Activated CD8-positive, alpha-beta memory T cell treated with anti-CD3 and anti-CD28 coated beads for 1 hour (primary cell): ENCODE results near the gene VWA8.
"Not testable (repeated sequence)": the region's sequence is repeated elsewhere in the genome, so short reads cannot be mapped to it uniquely, and the experiment has no call there.

Experiments
- DNase-seq, 2 donors: peaks; one replicate each; pipeline ENCODE4 v3.0.0-alpha.2; 2020; ENCODE audit warnings: low read depth in 1 of 2; ENCODE audit errors: extremely low read depth in 1 of 2

The VWA8 gene

GRCh38 chr13:41928323-41928722, 32.6 kb downstream of the VWA8 start:
- no peak for DNase-seq

- DNase-seq, result no peak
Observed at GRCh38 chr13:41925014-41925413, 35.9 kb downstream of the VWA8 start.

DNA sequence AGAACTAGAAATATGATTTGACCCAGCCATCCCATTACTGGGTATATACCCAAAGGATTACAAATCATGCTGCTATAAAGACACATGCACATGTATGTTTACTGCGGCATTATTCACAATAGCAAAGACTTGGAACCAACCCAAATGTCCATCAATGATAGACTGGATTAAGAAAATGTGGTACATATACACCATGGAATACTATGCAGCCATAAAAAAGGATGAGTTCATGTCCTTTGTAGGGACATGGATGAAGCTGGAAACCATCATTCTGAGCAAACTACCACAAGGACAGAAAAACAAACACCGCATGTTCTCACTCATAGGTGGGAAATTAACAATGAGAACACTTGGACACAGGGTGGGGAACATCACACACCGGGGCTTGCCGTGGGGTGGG, 38.0 kb downstream of the VWA8 start:
- DNase-seq, result not testable (repeated sequence)

DNA sequence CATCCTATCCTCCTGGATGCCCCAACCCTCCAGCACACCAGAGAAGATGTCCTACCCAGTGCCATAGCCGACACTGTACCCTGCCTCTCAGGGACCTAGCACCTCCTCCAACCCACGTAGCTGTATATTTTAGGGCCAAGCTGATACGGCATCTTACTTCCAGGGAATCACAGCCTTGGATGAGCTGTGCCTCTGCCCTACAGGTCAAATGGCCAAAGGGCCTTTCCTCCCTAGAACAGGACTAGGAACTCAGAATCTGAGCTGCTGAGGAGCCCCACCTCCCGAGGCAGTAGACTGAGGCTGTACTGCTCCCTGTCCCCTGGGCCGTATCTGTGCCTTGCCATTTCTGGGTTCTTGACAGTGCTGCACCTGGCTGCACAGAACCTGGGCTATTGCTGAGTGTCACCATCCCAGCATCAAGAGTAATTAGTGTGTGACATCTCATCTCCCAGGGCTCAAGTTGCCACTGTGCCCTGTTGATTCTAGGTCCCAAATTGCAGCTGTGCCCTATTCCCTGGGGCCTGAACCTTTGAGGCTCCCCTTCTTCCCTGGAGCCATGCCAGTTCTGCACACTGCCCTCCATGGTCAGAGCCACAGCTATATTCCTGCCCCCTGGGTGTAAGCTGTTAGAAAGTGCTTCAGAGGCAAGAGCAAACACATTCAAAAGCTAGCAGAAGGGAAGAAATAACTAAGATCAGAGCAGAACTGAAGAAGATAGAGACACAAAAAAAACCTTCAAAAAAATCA, 41.0 kb downstream of the VWA8 start:
- no peak for DNase-seq

- DNase-seq, result no peak
Observed at GRCh38 chr13:41919031-41919740, 41.7 kb downstream of the VWA8 start.

- DNase-seq, result no peak
Observed at GRCh38 chr13:41917641-41918040, 43.3 kb downstream of the VWA8 start.

GRCh38 chr13:41916173-41916954, 44.5 kb downstream of the VWA8 start:
- DNase-seq, result no peak

- no peak for DNase-seq
Observed at GRCh38 chr13:41915081-41915480, 45.8 kb downstream of the VWA8 start.

GRCh38 chr13:41914552-41914951, 46.4 kb downstream of the VWA8 start:
- DNase-seq, result no peak

- no peak for DNase-seq
Observed at GRCh38 chr13:41909506-41909905, 51.4 kb downstream of the VWA8 start.

GRCh38 chr13:41905600-41906254, 55.2 kb downstream of the VWA8 start:
- no peak for DNase-seq

- DNase-seq, result no peak
Observed at GRCh38 chr13:41900918-41901317, 60.0 kb downstream of the VWA8 start.

- DNase-seq, result not testable (repeated sequence)
Observed at GRCh38 chr13:41898411-41898810, 62.5 kb downstream of the VWA8 start.

GRCh38 chr13:41897126-41897525, 63.8 kb downstream of the VWA8 start:
- DNase-seq, result no peak

- no peak for DNase-seq
Observed at GRCh38 chr13:41895478-41895877, 65.4 kb downstream of the VWA8 start.

DNA sequence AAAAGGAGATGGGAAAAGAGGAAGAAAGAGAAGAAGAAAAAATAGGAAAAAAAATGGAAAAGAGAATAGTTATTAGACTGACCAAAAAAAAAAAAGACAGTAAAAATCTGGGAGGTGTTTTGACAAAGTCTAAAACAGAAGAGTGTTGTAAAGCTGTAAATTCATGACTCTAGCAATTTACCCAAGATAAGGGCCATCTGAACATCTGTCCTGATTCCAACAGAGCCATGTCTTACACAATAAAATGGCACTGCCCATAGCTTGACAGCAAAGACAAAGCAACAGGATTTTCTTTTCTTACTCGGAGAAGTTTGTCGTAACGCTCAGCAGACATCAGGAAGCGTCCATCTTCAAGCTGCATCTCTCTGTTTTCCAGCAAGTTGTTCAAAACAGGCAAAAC, 69.8 kb downstream of the VWA8 start:
- DNase-seq, result no peak

DNA sequence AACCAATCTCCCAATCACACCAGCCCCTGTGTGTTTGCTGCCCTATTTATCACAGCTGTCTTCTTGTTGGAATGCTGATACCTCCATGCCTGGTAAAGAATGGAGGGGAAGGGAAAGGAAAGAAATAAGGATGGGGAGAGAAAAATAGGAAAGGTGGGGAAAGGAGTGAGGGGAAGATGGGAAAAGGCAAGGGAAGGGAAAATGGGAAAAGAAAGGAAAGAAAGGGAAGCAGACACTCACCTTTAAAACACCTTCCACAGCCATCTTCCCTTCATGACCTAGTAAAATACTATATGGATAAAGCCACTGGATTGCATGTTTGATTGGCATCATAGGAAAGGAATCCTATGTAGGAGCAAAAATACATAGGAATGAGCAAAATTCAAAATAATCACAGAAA, 77.8 kb downstream of the VWA8 start:
- no peak for DNase-seq

DNA sequence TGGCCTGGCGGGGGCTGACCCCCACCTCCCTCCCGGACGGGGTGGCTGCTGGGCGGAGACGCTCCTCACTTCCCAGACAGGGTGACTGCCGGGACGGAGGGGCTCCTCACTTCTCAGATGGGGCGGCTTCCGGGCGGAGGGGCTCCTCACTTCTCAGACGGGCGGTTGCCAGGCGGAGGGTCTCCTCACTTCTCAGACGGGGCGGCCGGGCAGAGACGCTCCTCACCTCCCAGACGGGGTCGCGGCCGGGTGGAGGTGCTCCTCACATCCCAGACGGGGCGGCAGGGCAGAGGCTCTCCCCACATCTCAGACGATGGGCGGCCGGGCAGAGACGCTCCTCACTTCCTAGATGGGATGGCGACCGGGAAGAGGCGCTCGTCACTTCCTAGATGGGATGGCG, 79.0 kb downstream of the VWA8 start:
- DNase-seq, result not testable (repeated sequence)

DNA sequence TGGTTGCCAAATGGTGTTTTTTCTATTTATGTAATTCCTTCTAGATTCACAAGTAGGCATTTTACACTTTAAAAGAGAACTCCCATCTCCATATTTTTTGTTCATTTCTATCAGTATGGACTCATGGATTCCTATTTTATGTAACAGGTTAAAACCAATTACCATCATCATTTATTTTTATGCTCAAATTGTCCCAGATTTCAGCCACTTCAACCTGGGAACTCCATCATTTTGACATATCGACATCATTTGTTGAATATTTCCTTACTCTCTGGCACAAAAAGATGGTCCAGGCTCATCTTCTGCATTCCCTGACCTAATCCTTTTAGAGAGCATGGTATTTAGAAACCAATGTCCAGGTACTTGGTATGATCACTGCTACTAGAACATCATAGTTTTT, 79.9 kb downstream of the VWA8 start:
- DNase-seq, result no peak

DNA sequence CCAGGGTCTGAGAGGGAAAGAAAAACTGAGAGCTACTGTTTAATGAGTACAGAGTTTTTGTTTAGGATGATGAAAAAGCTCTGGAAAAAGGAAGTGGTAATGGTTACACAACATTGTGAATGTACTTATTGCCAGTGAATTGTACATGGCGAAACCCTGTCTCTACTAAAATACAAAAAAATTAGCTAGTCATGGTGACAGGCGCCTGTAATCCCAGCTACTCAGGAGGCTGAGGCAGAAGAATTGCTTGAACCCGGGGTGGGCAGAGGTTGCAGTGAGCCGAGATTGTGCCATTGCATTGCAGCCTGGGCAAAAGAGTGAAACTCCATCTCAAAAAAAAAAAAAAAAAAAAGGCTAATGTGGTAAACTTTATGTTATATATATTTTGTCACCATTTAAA, 96.3 kb downstream of the VWA8 start:
- DNase-seq, result no peak

DNA sequence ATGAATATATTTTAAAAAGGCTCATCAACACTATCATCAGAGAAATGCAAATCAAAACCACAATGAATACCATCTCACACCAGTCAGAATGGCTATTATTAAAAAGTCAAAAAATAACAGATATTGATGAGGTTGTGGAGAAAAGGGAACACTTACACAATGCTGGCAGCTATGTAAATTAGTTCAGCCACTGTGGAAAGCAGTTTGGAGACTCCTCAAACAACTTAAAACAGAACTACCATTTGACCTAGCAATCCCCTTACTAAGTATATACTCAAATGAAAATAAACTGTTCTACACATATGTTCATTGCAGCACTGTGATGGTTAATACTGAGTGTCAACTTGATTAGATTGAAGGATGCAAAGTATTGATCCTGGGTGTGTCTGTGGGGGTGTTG, 98.2 kb downstream of the VWA8 start:
- DNase-seq, result not testable (repeated sequence)
